NCI-H510A (cell line): Measurements from ENCODE around the gene MND1.

ENCODE experiments used
- DNase-seq: peaks from one replicate; lab custom pipeline; 2025; lab: John Stamatoyannopoulos, UW

Gene MND1

DNA sequence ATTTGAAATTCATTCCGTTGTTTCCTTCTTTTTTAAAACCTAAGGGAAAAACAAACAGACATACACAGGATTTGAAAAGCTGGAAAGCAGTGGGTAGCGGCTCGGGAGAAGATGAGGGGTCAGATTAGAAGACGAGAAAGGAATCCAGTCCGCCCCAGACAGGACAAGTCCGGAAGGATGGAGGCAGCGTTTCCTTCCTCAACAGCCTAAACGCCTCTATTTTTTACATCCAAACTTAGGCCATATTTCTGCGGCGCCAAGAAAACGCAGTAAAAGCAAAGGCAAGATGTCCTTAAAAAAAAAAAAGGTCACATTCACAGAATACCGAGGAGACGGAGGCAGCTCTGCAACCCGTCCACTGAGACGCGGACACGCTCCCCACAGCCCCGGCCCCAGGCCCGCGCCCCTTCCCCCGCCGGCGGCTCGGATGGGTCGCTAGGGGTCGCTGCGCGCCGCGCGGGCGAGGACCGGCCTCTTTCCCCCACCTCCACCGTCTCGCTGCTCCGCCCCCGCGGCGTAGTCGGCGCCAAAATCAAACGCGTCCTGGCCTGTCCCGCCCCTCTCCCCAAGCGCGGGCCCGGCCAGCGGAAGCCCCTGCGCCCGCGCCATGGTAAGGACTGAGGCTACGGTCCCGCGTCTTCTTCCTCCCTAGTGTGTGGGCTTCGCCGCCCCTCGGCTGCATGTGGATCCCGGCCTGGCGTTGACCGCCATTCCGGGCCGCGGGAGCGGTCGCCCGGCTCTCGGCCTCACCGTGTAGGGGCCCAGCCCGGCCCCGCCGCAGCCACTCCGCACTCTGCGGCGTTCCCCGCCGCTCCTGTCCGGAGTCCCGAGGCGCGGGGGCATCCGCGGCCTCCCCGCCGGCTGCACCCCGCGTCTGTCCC, at the start of gene MND1:
MND1 (plus strand) TSS at position 558 of the 881 bp plus-strand sequence; CDS start at position 608, 50 bp downstream.
- DNase-seq, result peak; percentile 34

DNA sequence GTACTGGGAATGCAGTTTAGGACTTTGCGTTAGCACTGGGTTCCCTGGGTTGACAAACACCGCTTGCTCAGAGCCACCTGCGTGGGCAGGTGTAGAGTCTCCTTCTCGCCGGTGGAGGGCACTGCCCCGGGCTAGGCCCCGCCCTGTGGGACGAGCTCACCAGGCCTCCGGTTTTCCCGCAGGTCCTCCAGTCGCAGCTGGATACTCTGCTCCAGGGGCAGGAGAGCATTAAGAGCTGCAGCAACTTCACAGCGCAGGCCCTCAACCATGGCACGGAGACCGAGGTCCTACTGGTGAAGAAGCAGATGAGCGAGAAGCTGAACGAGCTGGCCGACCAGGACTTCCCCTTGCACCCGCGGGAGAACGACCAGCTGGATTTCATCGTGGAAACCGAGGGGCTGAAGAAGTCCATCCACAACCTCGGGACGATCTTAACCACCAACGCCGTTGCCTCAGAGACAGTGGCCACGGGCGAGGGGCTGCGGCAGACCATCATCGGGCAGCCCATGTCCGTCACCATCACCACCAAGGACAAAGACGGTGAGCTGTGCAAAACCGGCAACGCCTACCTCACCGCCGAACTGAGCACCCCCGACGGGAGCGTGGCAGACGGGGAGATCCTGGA, 49.2 kb upstream of the MND1 start:
- DNase-seq, result peak; percentile 14

DNA sequence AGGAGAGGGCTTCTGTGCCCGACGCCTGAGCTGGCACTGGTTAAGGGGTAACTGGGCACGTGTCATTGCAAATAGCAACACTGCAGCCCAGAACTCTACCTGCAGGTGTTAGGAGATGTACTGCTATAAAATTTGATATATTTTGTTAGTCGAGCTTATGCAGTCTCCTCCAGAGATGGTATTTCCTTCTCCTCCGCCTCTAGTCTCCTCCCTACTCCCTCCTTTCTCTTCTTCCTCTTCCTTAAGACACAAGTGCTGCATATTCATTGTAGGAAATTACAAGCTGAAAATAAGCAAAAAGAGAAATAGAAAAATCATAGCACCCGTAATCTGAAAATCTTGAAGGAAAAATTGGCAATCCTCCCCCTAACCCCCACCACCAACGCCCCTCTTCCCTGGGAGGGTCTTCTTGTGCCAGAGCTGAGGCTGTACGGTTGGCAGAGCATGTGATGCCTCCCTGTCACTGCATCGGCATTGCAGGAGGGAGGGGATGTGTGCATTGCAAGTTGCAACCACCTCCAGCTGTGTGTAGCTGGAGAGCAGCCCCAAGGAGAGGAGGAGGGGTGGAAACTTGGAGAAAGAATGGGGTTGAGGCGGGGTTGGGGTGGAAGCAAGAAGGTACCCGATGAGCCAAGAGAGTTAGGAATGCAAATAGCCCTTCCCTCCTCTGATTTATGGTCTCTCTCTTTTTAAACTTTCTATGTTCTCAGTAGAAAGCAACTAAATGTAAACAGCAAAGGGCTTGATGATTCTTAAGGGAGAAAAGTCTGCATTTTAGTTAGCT, 48.3 kb upstream of the MND1 start:
- DNase-seq, result no peak

GRCh38 chr4:153297116-153297515, 47.4 kb upstream of the MND1 start:
- DNase-seq, result no peak

GRCh38 chr4:153310793-153311192, 33.7 kb upstream of the MND1 start:
- DNase-seq, result no peak

GRCh38 chr4:153314915-153315314, 29.6 kb upstream of the MND1 start:
- DNase-seq, result no peak

GRCh38 chr4:153318696-153319320, 25.7 kb upstream of the MND1 start:
- no peak for DNase-seq

DNA sequence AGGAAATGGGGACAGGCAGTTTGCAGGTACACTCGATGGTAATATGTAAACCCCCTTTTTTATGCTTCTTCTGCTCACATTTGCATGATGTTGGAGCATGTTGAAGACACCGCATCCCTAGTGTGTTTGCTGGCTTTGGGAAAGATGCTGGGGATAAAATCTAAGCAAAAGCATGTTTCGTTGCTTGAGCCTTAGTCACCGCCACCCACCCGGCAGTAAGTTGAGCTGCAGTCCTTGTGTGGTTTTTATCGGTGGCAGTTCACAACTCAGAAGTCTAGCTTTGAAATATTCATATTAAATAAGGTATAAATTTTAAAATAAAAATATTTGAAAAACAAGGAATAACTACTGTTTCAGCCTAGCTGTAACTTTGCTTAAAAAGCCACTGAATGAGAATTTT, 21.7 kb upstream of the MND1 start:
- no peak for DNase-seq

GRCh38 chr4:153324046-153324445, 20.4 kb upstream of the MND1 start:
- no peak for DNase-seq

GRCh38 chr4:153325558-153325957, 18.9 kb upstream of the MND1 start:
- no peak for DNase-seq

- no peak for DNase-seq
These were observed 18.0 kb upstream of the MND1 start for GRCh38 chr4:153326513-153326912.

DNA sequence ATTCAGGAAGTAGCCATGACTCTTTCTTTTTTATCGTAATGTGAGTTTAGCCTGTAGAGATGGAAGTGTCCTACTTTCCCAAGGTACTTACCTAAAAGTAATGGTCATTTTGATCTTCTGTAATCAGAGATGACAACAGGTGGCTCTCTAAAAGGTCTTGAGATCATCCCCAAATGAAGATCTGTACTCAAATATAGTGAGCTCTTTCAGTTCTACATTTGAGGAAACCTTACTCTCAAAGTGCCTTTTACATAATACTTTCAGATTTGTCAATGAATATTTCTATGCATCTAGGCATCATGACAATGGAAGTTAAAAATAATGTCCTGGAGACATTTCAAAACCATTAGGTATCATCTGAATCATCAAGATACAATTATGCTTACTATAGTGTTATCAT, 17.2 kb upstream of the MND1 start:
- no peak for DNase-seq

GRCh38 chr4:153332936-153333335, 11.6 kb upstream of the MND1 start:
- no peak for DNase-seq

GRCh38 chr4:153333874-153334273, 10.6 kb upstream of the MND1 start:
- no peak for DNase-seq

DNA sequence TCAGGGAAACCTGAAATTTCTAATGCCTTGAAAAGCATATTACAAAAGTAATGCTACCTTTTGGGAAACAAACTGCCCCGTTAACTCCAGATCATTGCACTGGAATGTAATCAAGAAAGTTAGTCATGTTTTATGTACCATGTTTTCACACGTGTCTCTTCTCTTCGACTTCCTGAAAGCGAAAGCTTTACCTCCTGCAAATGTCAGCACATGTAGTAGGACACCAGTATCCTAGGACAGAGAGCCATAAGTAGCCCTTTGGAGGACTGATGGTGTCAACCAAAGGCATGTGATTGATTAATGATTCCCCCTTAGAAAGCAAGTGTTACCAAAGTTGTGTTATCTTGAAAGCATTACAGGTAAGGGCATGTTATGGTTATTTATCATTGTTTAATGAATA, 8.8 kb upstream of the MND1 start:
- DNase-seq, result no peak

- DNase-seq, result no peak
These were observed 6.8 kb upstream of the MND1 start for GRCh38 chr4:153337686-153338085.

DNA sequence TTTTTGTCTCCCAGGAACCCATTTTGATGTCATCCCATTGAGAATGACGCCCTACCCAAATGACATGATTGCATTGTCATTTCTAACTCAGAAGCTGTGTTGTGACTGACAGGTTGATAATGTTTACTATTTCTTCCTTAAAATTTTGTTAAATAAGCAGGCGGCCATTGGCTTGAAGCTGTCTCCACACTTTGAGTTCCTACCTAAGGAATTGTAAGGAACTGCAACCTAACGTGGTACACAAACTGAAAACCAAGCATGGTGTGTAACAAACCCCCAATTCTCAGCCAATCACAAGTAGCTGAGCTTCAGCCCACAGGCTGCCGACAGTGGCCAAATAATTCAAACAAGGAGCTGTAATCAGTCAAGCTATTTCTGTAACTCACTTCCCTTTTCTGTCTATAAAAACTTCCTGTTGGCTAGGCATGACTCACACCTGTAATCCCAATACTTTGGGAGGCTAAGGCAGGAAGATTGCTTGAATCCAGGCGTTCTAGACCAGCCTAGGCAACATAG, 2.9 kb upstream of the MND1 start:
- no peak for DNase-seq

DNA sequence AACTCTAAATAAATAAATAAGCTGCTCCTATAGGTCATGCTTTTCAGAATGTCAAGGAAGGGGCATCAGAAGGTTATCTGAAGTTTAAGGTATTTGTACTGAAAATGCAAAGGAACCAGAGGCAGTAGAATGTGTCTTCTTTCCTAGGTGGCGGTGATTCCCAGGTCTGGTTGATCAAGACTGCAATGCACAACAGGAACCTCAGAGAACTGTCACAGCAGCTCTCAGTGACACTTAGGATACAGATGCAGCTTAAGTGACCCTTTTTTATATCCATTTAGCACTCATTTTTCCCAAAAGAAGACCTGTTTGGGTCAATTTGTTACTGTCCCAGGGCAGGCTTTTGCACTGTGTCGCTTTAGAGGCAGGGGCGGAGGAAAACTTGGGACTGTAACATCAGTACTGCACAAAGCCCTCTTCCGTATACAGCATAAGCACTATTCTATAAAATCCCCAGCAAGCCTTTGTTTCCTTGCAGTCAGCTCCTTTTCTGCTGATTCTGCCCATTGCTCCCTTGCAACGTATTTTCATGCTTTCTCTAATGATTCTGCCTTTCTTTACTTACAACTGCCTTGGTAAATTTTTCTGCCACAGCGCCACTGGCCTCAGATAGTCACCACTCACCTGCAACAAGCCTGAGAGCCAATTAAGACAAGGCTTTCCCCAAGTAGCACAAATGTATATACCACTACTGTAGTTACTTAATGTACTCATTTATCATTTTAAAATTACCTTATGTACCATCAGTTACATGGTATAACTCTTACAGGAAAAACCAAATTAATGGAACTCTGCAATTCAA, 1.5 kb upstream of the MND1 start:
- no peak for DNase-seq

DNA sequence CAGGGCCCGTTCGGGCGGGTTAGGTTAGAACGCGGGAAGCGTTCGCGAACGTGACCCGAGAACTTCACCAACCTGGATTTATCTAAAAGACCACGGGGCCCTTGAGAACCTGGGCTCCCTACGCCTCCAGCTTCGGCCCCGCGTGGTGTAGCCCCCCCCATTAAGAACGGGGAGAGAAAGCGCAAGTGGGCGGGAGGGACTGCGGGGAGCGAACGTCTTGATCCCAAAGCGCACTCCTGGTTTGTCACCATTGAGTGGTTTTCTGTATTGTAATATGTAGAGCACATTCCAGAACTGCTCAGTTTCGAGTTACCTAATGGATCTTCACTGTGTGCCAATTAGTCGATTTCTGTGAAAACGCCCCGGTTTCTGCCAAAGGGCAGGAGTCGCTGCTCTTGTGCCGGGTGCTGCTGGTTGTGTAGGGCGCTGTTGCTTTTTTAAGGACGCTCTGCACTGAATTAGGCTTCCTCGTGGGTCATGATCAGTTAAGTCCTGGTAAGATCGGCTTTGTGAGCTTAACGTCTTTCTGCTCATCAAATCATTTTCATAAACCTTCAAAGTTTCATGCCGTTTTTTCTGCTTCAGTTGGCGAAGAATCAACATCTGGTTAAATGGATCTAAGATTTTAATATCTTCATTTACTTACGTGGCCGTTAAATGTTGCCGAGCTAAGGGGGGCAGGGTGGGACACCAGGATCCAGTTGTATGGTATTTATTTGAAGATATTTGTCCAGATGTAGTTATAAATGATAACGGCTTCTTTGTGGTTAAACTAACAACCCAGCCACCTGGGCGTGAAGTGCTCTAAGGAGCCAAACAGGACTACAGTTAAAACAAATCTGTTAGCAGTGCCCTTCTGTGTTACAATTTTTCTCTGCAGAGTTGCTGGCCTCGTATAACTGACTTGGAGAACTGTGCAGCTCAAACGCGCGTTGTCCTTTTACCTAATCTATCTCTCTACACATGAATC, 809 bp downstream of the MND1 start:
- peak; percentile 37 for DNase-seq

DNA sequence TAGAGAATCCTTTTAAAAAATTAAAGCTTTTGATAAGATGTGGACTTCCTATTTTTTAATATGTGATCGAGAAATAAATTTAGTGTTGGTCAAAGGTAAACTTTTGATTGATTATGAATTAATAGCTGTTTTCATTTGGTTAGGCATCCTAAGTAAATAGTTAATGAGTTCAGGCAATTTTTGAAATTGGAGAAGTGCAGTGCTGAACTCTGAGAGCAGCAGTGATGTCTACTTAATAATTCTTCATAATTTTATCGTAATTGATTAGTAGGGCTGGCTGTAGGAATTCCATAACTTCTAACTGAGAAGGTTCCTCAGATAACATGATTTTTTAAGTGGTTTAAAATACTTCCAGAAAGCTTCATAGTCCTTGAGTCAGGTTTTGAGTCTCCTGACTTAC, 1.5 kb downstream of the MND1 start:
- DNase-seq, result no peak
